Ascending aorta (tissue), 2 donors: ENCODE measurements around the gene TEX29. TPM values are rescaled to one million over a fixed set of nuclear protein-coding genes. Genes with fewer than 3 reads are reported as not detected.

Experiments used
- DNase-seq, 2 donors: peaks; one replicate each; pipeline ENCODE4 v3.0.0-alpha.2; 2019; ENCODE audit warnings: low spot score in 2 of 2
- H3K27ac ChIP-seq, 2 donors: fragments of 200-600 bp; sonication (generic); one replicate each; pipeline ENCODE4 v1.5.1; 2016 to 2017; ENCODE audit warnings: mild to moderate bottlenecking in 1 of 2
- H3K27me3 ChIP-seq: fragments of 200-600 bp; sonication (generic); one replicate; pipeline ENCODE4 v1.5.1; 2017
- H3K36me3 ChIP-seq, 2 donors: fragments of 200-600 bp; sonication (generic); one replicate each; pipeline ENCODE4 v1.5.1; 2016
- H3K4me1 ChIP-seq, 2 donors: fragments of 200-600 bp; sonication (generic); one replicate each; pipeline ENCODE4 v1.5.1; 2016 to 2017; ENCODE audit warnings: mild to moderate bottlenecking in 1 of 2
- H3K4me3 ChIP-seq, 2 donors: fragments of 200-600 bp; sonication (generic); one replicate each; pipeline ENCODE4 v1.5.1; 2016 to 2017; ENCODE audit warnings: mild to moderate bottlenecking in 1 of 2
- H3K9me3 ChIP-seq, 2 donors: fragments of 200-600 bp; sonication (generic); one replicate each; pipeline ENCODE4 v1.5.1; 2016
- intact Hi-C: fragments of 100-400 bp; cut with DNase I; formaldehyde crosslinking; loops from one replicate; pipeline ENCODE4 v1.15.1; 2023
- total RNA-seq: library from RNA; depleted of rRNA; stranded (reverse); fragments of >200 nt; gene quantifications from one replicate; pipeline ENCODE4 v1.1.0, GENCODE V29; 2016
- TF ChIP-seq, protein P1 (sequence below), 3 experiments: fragments of 200-600 bp in 2 of 3; fragments of 450-650 bp in 1 of 3; sonication (generic) in 2 of 3; IDR thresholded peaks; one replicate each; pipeline ENCODE4 v1.5.1; 2016 to 2019; ENCODE audit warnings: antibody characterized with exemption in 3 of 3, mild to moderate bottlenecking in 1 of 3, moderate library complexity in 1 of 3

TEX29 gene
- total RNA-seq, result not detected

- Histone ChIP-seq H3K27me3 (no peaks in the 10 kb centered on the region), H3K27ac (no peak within 1 kb of the TSS), H3K4me3 (no peak within 1 kb of the TSS), H3K4me1 (peaks cover 0 to 2% of the 10 kb centered on the region in 2 donors), H3K36me3 (peaks cover 0 to 6% of the 10 kb centered on the region in 2 donors), H3K9me3 (no peaks in the 10 kb centered on the region)
- intact Hi-C loops, result no loop called here
- TF ChIP-seq, protein P1, sequence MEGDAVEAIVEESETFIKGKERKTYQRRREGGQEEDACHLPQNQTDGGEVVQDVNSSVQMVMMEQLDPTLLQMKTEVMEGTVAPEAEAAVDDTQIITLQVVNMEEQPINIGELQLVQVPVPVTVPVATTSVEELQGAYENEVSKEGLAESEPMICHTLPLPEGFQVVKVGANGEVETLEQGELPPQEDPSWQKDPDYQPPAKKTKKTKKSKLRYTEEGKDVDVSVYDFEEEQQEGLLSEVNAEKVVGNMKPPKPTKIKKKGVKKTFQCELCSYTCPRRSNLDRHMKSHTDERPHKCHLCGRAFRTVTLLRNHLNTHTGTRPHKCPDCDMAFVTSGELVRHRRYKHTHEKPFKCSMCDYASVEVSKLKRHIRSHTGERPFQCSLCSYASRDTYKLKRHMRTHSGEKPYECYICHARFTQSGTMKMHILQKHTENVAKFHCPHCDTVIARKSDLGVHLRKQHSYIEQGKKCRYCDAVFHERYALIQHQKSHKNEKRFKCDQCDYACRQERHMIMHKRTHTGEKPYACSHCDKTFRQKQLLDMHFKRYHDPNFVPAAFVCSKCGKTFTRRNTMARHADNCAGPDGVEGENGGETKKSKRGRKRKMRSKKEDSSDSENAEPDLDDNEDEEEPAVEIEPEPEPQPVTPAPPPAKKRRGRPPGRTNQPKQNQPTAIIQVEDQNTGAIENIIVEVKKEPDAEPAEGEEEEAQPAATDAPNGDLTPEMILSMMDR (IDR thresholded peaks at IDR 0.05), result no peak
- DNase-seq, result peak in 1 of 2 donors; percentile 50
Observed at GRCh38 chr13:111319998-111320911, at the start of gene TEX29. Gene TEX29, plus strand, starts transcription at chr13:111320642. Its CDS starts 249 bp downstream, at chr13:111320891.

DNA sequence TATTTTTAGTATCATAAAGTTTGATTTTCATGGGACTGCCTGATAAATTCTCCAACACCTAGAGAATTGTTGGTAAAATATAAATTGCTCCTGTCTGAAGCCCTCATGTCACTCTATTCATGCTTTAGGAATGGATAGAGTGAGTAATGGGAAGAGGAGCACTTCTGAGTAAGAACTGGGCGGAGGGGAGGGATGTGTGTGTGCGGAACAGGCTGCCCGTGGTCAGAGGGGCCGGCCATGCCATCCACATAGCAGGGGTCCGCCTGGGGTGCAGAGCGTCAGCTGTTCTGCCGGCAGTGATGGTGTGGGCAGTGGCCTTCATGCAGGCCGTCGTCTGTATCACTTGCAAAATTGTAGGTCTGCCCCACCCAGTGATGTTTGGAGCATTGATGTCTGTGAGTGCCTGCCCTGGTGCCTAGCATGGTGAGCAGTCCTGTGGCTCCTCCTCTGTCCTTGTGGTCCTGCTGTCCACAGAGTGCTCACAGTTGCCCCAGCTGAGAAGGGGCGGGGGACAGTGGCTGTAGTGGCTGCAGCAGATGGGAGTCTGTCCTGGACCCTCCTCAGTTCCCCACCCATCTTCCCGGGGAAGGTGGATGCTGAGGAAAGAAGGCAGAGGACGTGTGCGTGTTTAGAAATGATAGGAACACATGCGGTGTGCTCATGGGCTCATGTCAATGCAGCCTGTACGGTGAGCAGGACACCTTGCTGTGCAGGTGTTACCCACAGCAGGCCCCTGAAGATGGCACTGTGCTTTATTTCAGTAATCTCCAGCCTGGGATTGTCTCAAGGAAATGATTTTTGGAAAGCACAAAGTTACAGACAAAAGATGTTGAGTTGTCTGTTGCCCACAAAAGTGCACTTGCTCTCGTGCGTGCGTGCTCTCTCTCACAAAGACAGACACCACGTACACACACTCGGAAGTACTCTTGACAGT lies 49.4 kb upstream of the TEX29 start:
- peaks cover 18 to 53% of the 10 kb centered on the region in 2 donors for H3K36me3 ChIP-seq

GRCh38 chr13:111272117-111272516 lies 48.3 kb upstream of the TEX29 start:
- Histone ChIP-seq H3K4me1 (peaks cover 5 to 24% of the 10 kb centered on the region in 2 donors), H3K27ac (peak overlapping the region; percentile 22 to 63), H3K9me3 (no peaks in the 10 kb centered on the region), H3K4me3 (no peak overlapping the region), H3K27me3 (no peaks in the 10 kb centered on the region), H3K36me3 (peaks cover 27 to 60% of the 10 kb centered on the region in 2 donors)
- DNase-seq, result no peak
- TF ChIP-seq, protein P1 (IDR thresholded peaks at IDR 0.05), result no peak
- intact Hi-C loops, result no loop called here

More for the DNA sequence above, 49.4 kb upstream of the TEX29 start:
- TF ChIP-seq, protein P1 (IDR thresholded peaks at IDR 0.05), result no peak
- peak overlapping the region; percentile 2 to 41 for H3K27ac ChIP-seq
- peaks cover 5 to 24% of the 10 kb centered on the region in 2 donors for H3K4me1 ChIP-seq
- peak overlapping the region in 1 of 2 donors; percentile 26 for H3K4me3 ChIP-seq
- H3K27me3 ChIP-seq, result no peaks in the 10 kb centered on the region
- DNase-seq, result no peak
- intact Hi-C loops, result no loop called here
- no peaks in the 10 kb centered on the region for H3K9me3 ChIP-seq

DNA sequence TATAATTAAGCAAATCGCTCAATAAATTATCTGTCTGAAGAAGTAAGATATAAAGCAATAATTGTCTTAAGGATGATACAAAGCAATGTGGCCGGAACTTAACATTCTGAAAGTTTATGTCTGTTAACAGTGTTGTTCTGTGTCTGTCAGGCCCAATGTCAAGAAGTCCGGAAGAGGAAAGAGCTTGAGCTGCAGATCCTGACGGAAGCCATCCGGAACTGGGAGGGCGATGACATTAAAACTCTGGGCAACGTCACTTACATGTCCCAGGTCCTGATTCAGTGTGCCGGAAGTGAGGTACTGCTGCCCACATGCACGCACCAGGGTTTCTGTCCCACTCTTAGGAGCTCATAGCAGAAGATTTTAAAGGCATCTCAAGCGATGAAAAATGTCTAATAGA lies 45.1 kb upstream of the TEX29 start:
- peak overlapping the region in 1 of 2 donors; percentile 12 for H3K27ac ChIP-seq
- H3K4me3 ChIP-seq, result no peak overlapping the region
- no peaks in the 10 kb centered on the region for H3K9me3 ChIP-seq
- intact Hi-C loops, result no loop called here
- peaks cover 3 to 19% of the 10 kb centered on the region in 2 donors for H3K4me1 ChIP-seq
- DNase-seq, result no peak
- TF ChIP-seq, protein P1 (IDR thresholded peaks at IDR 0.05), result no peak
- no peaks in the 10 kb centered on the region for H3K27me3 ChIP-seq
- H3K36me3 ChIP-seq, result peaks cover 47 to 64% of the 10 kb centered on the region in 2 donors

GRCh38 chr13:111275995-111276618 lies 44.3 kb upstream of the TEX29 start:
- no peak for DNase-seq
- Histone ChIP-seq H3K4me1 (peaks cover 7 to 16% of the 10 kb centered on the region in 2 donors), H3K27me3 (no peaks in the 10 kb centered on the region), H3K4me3 (no peak overlapping the region), H3K9me3 (no peaks in the 10 kb centered on the region), H3K27ac (peak overlapping the region in 1 of 2 donors; percentile 12), H3K36me3 (peaks cover 47 to 64% of the 10 kb centered on the region in 2 donors)
- TF ChIP-seq, protein P1 (IDR thresholded peaks at IDR 0.05), result no peak
- intact Hi-C loops, result no loop called here
